HG03196 (cell line): ENCODE measurements around the gene ADD3.
"Not testable (repeated sequence)": the region's sequence is repeated elsewhere in the genome, so short reads cannot be mapped to it uniquely, and the experiment has no call there.

Source experiments
- ATAC-seq: cut with Tn5 transposase; IDR thresholded peaks from one replicate; pipeline ENCODE4 v1.9.1; 2021; ENCODE audit not compliant: unreplicated experiment

The ADD3 gene

DNA sequence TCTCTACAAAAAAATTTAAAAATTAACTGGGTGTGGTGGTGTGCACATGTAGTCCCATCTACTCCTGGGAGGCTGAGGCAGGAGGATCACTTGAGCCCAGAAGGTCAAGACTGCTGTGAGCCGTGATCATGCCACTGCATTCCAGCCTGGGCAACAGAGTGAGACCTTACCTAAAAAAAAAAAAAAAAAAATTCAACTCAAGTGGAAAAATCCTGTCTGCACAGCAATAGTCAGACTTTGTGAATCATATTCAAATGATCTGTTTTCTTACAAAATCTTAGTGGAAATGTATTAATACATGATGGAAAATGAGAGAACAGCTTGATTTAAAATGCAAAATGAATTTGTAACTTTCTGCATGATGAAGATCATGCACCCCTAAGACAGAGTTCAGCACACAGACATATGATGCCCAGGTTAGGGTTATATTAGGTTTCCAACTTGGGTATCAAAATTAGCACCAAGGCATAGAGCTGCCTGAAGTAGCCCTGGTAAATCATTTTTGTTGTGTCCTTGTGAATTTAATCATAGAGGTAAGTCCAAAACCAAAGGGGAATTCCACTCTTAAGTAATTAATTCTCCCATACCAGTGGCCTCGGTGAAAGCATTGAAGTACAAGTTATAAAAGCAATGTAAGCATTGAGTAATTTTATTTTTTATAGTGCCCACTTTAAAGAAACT lies 93.8 kb downstream of the ADD3 start:
- ATAC-seq = peak; percentile 50

DNA sequence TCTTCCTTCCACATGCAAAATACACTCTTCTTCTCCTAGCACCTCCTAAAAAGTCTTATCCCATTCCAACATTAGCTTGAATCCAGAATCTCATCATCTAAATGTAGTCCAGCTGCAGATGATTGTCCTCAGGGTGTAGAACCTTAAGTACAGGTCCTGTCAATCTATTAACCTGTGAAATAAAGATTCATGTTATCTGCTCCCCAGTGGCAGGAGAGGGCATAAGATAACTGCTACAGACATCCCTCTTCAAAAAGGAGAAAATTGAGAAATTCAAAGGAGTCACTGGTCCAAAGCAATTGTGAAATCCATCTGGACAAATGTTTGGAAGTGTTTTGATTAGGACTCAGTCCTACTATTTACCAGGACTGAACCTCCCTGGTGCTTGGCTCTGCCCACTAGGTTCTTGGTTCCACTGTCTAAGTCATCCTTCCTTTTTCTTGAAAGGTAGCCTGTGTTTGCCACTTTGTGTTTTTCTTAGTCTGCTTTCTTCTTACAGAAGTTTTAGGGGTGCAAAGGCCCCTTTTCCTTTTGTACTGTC lies 96.2 kb downstream of the ADD3 start:
- no peak for ATAC-seq

- ATAC-seq = no peak
These were observed 98.1 kb downstream of the ADD3 start for GRCh38 chr10:110105873-110106272.

DNA sequence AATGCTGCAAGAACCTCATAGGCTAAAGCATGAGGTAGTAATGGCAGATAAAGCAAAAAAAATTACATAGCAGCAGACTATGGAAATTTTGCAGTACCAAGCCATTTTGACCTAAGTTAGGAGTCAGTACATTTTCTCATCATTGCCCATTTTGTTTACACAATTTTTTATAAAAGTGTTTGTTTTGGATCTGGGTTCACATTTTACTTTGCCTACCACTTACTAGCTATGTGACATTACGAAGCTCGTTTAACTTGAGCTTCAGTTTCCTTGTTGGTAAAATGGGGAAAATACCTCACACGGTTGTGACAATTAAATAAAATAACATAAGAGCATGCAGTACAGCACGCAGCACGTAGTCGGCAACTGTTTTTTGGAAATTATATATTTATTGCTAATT lies 99.6 kb downstream of the ADD3 start:
- ATAC-seq = no peak

- ATAC-seq = no peak
These were observed 100.1 kb downstream of the ADD3 start for GRCh38 chr10:110107887-110108286.

GRCh38 chr10:110109511-110109910 lies 101.7 kb downstream of the ADD3 start:
- no peak for ATAC-seq

- ATAC-seq = no peak
These were observed 102.6 kb downstream of the ADD3 start for GRCh38 chr10:110110338-110110737.

DNA sequence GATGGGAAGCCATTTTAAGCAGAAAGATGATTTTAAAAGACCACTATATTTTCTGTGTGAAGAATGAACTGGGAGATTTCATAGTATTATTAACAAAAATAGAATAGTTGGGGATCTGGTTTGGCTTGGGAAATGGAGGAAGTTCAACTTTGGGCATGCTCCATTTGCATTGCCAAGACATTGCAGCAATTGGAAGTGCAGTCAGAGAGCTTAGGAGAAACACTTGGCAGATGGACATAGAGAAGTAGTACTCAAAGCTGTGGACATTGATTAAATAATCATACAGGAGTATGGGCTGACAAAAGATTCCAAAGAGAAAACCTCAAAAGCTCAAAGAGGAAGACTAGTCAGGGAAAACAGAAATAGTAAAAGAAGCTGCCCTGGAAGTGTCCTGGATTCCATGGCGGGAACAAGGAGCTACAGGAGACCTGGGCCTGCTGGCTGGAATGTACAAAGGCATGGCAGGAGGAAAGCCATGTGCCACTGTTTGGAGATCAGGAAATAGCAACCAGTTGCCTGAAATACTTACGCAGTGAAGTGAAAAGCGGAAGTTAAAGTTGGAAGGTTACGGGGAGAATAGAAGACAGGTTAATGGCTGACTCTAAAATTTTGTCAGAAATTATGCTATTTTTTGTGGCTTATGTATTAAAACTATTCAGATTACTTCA lies 106.0 kb downstream of the ADD3 start:
- no peak for ATAC-seq

- not testable (repeated sequence) for ATAC-seq
These were observed 106.9 kb downstream of the ADD3 start for GRCh38 chr10:110114668-110115067.

DNA sequence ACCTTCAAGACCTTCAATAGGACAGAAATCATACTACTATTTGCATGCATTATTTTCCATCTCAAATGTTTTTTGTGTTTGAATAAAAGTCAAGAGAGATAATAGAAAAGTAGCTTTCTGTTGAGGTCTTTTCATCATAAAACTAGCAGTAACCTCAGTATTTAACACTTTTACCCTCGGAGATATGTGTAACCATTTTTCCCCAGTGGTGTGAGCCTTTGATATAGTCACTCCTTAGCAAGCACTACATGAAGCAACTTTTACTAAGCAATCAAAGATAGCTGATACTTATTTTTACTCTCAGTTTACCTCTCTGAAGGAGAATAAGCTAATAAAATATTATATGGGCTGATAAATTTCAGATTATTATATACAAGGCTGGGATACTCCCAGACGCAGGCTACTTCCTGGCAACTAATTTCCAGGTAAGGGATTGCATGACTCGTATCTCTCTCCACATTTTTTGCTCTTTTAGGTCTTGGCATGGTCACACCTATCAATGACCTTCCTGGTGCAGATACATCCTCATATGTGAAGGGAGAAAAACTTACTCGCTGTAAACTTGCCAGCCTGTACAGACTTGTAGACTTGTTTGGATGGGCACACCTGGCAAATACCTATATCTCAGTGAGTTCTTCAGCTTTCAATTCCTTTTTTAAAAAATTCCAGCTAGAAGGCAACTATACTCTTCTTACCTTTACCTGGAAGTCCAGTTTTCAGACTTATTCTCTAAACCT lies 108.2 kb downstream of the ADD3 start:
- no peak for ATAC-seq

DNA sequence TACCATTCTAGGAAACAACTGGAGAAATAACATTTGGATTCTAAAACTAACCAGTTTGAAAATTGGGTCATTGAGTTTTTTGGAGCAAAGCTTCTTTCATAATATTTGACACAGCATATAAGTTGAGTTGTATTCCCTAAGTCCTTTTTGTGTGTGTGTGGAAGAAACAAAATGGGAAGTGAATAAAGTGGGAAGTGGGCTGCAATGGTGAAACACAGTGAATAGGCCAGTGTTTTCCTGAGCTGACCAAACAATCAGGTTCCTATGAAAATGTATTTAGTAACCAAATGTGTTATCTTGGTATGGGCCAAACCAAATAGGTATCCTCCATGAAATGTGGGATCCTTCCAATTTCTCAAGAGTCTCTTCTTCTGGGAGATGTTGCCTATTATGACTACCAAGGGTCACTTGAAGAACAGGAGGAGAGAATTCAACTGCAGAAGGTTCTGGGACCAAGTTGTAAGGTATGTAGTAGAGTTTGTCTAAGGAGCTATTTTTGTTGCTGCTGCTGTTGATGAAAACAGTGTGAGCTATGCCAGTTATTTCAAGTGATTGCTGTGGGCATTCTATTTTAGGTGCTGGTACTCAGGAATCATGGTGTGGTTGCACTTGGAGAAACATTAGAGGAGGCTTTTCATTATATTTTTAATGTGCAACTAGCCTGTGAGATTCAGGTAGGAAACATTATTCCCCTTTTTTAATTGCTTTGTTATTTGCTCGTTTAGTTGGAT lies 111.3 kb downstream of the ADD3 start:
- ATAC-seq = no peak

DNA sequence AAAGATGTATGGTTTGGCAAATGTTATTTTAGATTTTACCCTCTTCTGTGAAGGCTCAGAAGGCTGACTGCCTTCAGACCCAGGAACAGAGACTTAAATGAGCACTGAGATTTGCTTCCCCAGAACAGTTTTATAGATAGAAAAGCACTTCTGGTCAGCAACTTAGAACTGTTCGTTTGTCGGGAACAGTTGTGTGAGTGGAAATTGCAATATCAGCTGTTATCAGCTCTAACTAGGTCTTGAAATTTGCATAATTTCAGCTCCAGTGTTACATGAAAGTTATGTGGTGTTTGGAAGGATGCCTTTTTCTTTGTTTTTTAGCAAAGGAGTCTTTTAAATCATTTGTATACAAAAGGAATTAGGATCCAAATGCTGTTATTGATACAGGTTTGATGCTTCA lies 115.8 kb downstream of the ADD3 start:
- no peak for ATAC-seq

DNA sequence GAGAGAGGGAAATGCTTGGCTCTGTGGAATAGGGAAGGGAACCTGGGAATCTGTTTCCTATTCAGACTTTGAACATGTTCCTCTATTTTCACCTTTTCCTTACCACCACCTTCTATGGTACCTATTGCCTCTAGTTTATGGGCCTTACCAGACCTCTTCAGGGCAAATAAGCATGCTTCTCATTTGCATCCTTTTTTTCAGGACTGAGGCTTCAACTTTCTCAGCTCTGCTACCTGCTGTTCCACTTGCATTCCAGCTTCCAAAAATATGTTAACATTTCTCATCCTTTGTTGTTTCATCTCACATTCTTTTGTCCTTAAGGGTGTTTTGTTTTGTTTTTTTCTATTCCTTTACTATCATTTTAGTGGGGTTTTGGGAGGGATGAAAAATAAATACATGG lies 121.7 kb downstream of the ADD3 start:
- no peak for ATAC-seq

DNA sequence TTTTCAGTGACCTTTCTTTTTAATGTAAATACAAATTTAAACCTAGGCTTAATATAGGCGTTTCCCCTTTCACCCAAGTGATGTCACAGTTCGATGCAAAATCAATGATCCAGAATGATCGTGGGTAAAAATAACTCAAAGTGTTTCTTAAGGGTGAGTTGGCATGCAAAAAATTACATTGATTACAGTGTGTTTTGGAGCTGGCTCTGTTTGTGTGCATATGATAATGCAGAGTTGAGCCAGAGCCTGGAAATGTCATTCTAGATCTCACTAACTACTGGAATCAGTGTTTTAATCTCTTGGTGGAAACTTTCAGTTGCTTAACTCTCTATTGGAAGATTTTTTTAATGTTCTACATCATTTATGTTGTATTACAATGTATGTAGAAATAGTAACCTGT lies 127.1 kb downstream of the ADD3 start:
- ATAC-seq = no peak

DNA sequence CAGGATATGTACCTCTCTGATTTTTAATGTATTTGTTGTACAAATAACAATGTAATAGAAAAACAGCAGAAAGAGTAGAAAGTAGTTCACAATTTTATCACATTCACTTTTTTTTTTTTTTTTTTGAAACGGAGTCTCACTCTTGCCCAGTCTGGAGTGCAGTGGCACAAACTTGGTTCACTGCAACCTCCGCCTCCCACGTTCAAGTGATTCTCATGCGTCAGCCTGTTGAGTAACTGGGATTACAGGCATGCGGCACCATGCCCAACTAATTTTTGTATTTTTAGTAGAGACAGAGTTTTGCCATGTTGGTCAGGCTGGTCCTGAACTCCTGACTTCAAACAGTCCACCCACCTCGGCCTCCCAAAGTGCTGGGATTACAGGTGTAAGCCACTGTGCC lies 128.1 kb downstream of the ADD3 start:
- not testable (repeated sequence) for ATAC-seq

DNA sequence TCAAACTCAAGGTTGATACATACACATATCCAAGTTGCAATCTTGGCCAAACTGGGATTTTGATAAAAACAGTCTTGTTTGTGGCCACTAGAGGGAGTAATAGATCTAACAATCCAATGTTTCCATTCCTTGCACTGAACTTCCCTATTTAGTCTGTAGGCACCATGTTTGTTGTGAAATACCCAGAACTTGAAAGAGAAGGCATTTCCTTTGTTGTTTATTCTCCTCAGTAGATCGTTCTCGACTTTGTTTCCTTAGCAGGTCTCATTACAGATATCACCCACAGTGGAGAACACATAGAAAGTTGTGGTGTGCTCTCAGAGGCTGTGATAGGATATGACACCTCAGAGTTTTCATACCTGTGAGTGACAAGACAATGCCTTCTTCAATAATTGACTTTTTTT lies 129.4 kb downstream of the ADD3 start:
- ATAC-seq = peak; percentile 41

- peak; percentile 46 for ATAC-seq
These were observed 130.5 kb downstream of the ADD3 start for GRCh38 chr10:110138197-110138812.

DNA sequence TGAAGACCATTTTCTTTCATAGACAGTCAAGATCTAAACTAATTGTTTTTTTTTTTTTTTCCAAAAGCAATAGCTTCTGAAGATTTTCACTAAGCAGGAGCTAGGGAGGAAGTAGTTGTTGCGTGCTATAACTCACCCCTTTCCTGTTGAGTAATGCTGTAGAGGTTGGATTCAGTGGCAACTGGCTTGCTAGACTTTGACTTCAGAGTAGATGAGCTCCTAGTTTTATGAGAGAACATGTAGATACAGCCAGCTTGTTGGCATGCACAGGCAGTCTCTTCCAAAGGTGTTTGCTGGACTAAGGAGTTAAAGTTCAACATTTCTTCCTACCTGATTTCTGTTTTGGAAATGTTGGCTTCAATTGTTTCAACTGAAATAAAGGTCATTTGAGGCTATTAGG lies 133.4 kb downstream of the ADD3 start:
- ATAC-seq = no peak

- no peak for ATAC-seq
These were observed 134.3 kb downstream of the ADD3 start for GRCh38 chr10:110141871-110142635.

DNA sequence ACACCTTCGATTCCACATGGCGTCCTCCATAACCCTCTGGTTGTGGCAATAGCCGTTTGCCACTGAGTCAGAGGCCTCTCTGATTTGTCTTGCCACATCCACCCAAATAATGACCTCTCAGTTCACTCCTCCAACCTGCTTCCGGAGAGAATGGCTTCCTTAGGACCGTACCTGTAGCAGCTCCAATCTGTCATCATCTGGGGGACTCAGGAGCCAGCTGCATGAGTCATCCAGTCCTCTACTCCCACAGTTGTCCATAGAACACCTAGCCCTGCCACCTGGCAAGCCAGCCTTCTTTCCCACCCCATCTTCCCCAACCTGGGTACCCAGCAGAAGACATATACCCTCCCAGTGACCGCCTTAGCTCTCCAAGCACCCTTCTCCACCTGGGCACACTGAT lies 135.2 kb downstream of the ADD3 start:
- no peak for ATAC-seq
